CD8-positive, alpha-beta memory T cell (primary cell): ENCODE data around the gene COPS9. TPM values are rescaled to one million over a fixed set of nuclear protein-coding genes. Genes with fewer than 3 reads are reported as not detected.

Experiments used
- CTCF ChIA-PET: fragments of 350-600 bp; sonication (Branson Sonifier 250); formaldehyde crosslinking; loops from one replicate; lab custom pipeline; 2021; ENCODE audit warnings: antibody characterized with exemption; lab: Charles Lee
- POLR2A ChIA-PET: fragments of 350-600 bp; sonication (Branson Sonifier 250); formaldehyde crosslinking; loops from one replicate; lab custom pipeline; 2021; ENCODE audit warnings: antibody characterized with exemption; lab: Charles Lee
- DNase-seq, 5 donors: peaks; one replicate each; pipeline versions ENCODE4 v3.0.0 to v3.0.0-alpha.2; 2020 to 2022; ENCODE audit warnings: mixed read lengths in 1 of 5
- H3K27ac ChIP-seq: one replicate; pipeline ENCODE4 v1.7.0; 2013; ENCODE audit warnings: low read depth, mild to moderate bottlenecking, low read length, moderate library complexity
- H3K27me3 ChIP-seq: 2 replicates; pipeline ENCODE4 v1.7.0; 2013; ENCODE audit warnings: low read length, mild to moderate bottlenecking; ENCODE audit not compliant: insufficient read depth, poor library complexity, severe bottlenecking
- H3K36me3 ChIP-seq: 2 replicates; pipeline ENCODE4 v1.7.0; 2013; ENCODE audit warnings: mild to moderate bottlenecking, low read length, moderate library complexity; ENCODE audit not compliant: insufficient read depth
- H3K4me1 ChIP-seq: 2 replicates; pipeline ENCODE4 v1.7.0; 2013; ENCODE audit warnings: mild to moderate bottlenecking, low read length, moderate library complexity; ENCODE audit not compliant: insufficient read depth
- H3K4me3 ChIP-seq: 2 replicates; pipeline ENCODE4 v1.7.0; 2013; ENCODE audit warnings: mild to moderate bottlenecking, low read length
- H3K9me3 ChIP-seq: 2 replicates; pipeline ENCODE4 v1.7.0; 2013; ENCODE audit warnings: mild to moderate bottlenecking, low read length
- H3K27ac Mint-ChIP-seq, 8 donors: one replicate each; pipeline ENCODE4 v1.8.0; 2020 to 2021; ENCODE audit warnings: mixed read lengths in 8 of 8, mild to moderate bottlenecking in 6 of 8, inconsistent platforms in 3 of 8, moderate library complexity in 3 of 8
- H3K27me3 Mint-ChIP-seq, 2 donors: one replicate each; pipeline ENCODE4 v1.8.0; 2020 to 2021; ENCODE audit warnings: mixed read lengths in 2 of 2, mild to moderate bottlenecking in 1 of 2, moderate library complexity in 1 of 2
- H3K36me3 Mint-ChIP-seq, 3 donors: one replicate each; pipeline ENCODE4 v1.8.0; 2020 to 2021; ENCODE audit warnings: mixed read lengths in 3 of 3, inconsistent platforms in 1 of 3, mild to moderate bottlenecking in 1 of 3
- H3K4me1 Mint-ChIP-seq, 3 donors: one replicate each; pipeline ENCODE4 v1.8.0; 2020 to 2021; ENCODE audit warnings: mixed read lengths in 3 of 3, inconsistent platforms in 1 of 3, mild to moderate bottlenecking in 1 of 3
- H3K4me3 Mint-ChIP-seq, 7 donors: one replicate each; pipeline ENCODE4 v1.8.0; 2020 to 2021; ENCODE audit warnings: mixed read lengths in 7 of 7, mild to moderate bottlenecking in 6 of 7, moderate library complexity in 4 of 7, inconsistent platforms in 2 of 7
- H3K9me3 Mint-ChIP-seq, 5 donors: one replicate each; pipeline ENCODE4 v1.8.0; 2020 to 2022; ENCODE audit warnings: mixed read lengths in 5 of 5, mild to moderate bottlenecking in 3 of 5, moderate library complexity in 2 of 5, inconsistent platforms in 1 of 5
- polyA plus RNA-seq: library from polyadenylated mRNA; unstranded; fragments of 300-500 nt; fragmentation: Illumina TruSeq; gene quantifications from one replicate; pipeline ENCODE4 v1.2.3, GENCODE V29; 2021
- total RNA-seq, 2 experiments: library from RNA; stranded (reverse); gene quantifications; one replicate each; pipeline ENCODE4 v1.2.3, GENCODE V29; 2021

Gene COPS9
- total and polyA plus RNA-seq, 3 experiments from 2014 or later: 186 to 331 (median 189) TPM

- H3K27me3 ChIP-seq: no peaks in the 10 kb centered on the region
- H3K27ac Mint-ChIP-seq: no peak overlapping the region
- peaks cover 0 to 5% (median 2%) of the 10 kb centered on the region in 5 donors for H3K9me3 Mint-ChIP-seq
- H3K4me1 Mint-ChIP-seq: peaks cover 0 to 1% (median 0%) of the 10 kb centered on the region in 3 donors
- H3K27ac ChIP-seq: no peak overlapping the region
- no peak overlapping the region for H3K4me3 Mint-ChIP-seq
- no peak overlapping the region for H3K4me3 ChIP-seq
- DNase-seq: peak in 1 of 5 donors; percentile 13
- H3K9me3 ChIP-seq: no peaks in the 10 kb centered on the region
- H3K4me1 ChIP-seq: no peaks in the 10 kb centered on the region
- peaks cover 9 to 26% of the 10 kb centered on the region in 2 donors for H3K27me3 Mint-ChIP-seq
- H3K36me3 ChIP-seq: no peaks in the 10 kb centered on the region
- CTCF ChIA-PET: interaction anchor here (1.2 to 1.5 kb wide), 4 partner anchors 89 to 289 kb away, joined by 3 to 5 read pairs (median 3); no protein-coding TSS in a partner anchor
- no peaks in the 10 kb centered on the region for H3K36me3 Mint-ChIP-seq
- POLR2A ChIA-PET: no interaction called here
Observed at GRCh38 chr2:240149943-240150784, 14.1 kb upstream of the COPS9 start.

GRCh38 chr2:240147911-240148587 lies 11.9 kb upstream of the COPS9 start:
- Histone ChIP-seq H3K4me1 (peaks cover 5% of the 10 kb centered on the region), H3K9me3 (no peaks in the 10 kb centered on the region), H3K4me3 (no peak overlapping the region), H3K36me3 (no peaks in the 10 kb centered on the region), H3K27me3 (no peaks in the 10 kb centered on the region), H3K27ac (no peak overlapping the region)
- no peak for DNase-seq
- H3K27me3 Mint-ChIP-seq: peaks cover 8 to 19% of the 10 kb centered on the region in 2 donors
- H3K36me3 Mint-ChIP-seq: no peaks in the 10 kb centered on the region
- H3K4me3 Mint-ChIP-seq: no peak overlapping the region
- H3K27ac Mint-ChIP-seq: no peak overlapping the region
- peaks cover 0 to 1% (median 0%) of the 10 kb centered on the region in 3 donors for H3K4me1 Mint-ChIP-seq
- CTCF ChIA-PET: no interaction called here
- H3K9me3 Mint-ChIP-seq: peaks cover 0 to 5% (median 0%) of the 10 kb centered on the region in 5 donors
- POLR2A ChIA-PET: no interaction called here

DNA sequence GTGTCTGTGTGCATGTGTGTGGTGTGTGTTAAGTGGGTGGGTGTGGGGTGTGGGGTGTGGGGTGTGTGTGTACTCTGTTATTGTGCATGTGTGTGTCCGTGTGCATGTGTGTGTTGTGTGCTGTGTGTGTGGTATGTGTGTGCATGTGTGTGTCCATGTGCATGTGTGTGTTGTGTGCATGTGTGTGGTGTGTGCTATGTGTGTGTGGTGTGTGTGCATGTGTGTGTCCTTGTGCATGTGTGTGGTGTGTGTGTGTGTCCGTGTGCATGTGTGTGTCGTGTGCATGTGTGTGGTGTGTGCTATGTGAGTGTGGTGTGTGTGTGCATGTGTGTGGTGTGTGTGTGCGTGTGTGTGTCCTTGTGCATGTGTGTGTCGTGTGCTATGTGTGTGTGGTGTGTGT lies 11.3 kb upstream of the COPS9 start:
- Histone ChIP-seq H3K4me3 (no peak overlapping the region), H3K27ac (no peak overlapping the region), H3K9me3 (no peaks in the 10 kb centered on the region), H3K27me3 (no peaks in the 10 kb centered on the region), H3K36me3 (no peaks in the 10 kb centered on the region), H3K4me1 (peaks cover 5% of the 10 kb centered on the region)
- H3K27me3 Mint-ChIP-seq: peaks cover 7 to 13% of the 10 kb centered on the region in 2 donors
- no peaks in the 10 kb centered on the region for H3K36me3 Mint-ChIP-seq
- no peak overlapping the region for H3K4me3 Mint-ChIP-seq
- no peaks in the 10 kb centered on the region for H3K9me3 Mint-ChIP-seq
- peaks cover 0 to 1% (median 0%) of the 10 kb centered on the region in 3 donors for H3K4me1 Mint-ChIP-seq
- DNase-seq: no peak
- peak overlapping the region in 1 of 8 donors; percentile 12 for H3K27ac Mint-ChIP-seq
- CTCF ChIA-PET: no interaction called here
- POLR2A ChIA-PET: no interaction called here

DNA sequence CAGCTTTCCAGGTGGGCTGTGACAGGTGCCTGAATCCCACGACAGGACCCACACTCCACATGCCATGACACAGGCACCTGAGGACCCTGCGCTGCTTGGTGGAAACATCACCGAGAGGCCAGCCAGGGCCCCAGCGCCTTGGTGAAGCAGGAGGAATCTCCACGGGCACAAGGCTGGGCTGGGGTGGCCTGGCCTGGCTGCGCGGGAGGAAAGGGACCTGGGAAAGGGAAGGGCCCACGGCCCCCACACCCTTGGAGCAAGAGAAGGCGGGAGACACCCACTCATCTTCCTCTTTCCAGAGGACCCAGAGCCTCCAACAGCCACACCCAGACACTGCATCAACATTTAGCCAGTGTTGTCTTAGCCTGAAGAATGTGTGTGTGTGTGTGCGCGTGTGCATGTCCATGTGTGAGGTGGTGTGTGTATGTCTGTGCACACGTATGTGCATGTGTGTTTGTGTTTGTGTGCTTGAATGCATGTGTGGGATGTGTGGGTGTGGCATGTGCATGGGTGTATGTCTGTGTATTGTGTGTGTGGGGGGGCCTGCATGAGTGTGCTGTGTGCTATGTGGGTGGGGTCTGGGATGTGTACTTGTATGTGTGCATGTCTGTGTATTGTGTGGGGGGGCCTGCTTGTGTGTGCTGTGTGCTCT lies 10.6 kb upstream of the COPS9 start:
- Mint-ChIP-seq H3K4me3 (no peak overlapping the region), H3K9me3 (no peaks in the 10 kb centered on the region), H3K27ac (no peak overlapping the region), H3K36me3 (no peaks in the 10 kb centered on the region), H3K4me1 (peaks cover 0 to 1% (median 0%) of the 10 kb centered on the region in 3 donors), H3K27me3 (peaks cover 7 to 10% of the 10 kb centered on the region in 2 donors)
- Histone ChIP-seq H3K36me3 (no peaks in the 10 kb centered on the region), H3K27me3 (no peaks in the 10 kb centered on the region), H3K27ac (no peak overlapping the region), H3K4me1 (peaks cover 5% of the 10 kb centered on the region), H3K9me3 (no peaks in the 10 kb centered on the region), H3K4me3 (no peak overlapping the region)
- ChIA-PET POLR2A (no interaction called here), CTCF (no interaction called here)
- no peak for DNase-seq

- Histone ChIP-seq H3K27ac (no peak overlapping the region), H3K36me3 (no peaks in the 10 kb centered on the region), H3K9me3 (no peaks in the 10 kb centered on the region), H3K4me3 (no peak overlapping the region), H3K27me3 (no peaks in the 10 kb centered on the region), H3K4me1 (peaks cover 5% of the 10 kb centered on the region)
- ChIA-PET CTCF (interaction anchor here (7.1 kb wide), 1 partner anchor 86 kb away, joined by 96 read pairs; no protein-coding TSS in a partner anchor), POLR2A (no interaction called here)
- no peak overlapping the region for H3K4me3 Mint-ChIP-seq
- H3K27ac Mint-ChIP-seq: no peak overlapping the region
- H3K27me3 Mint-ChIP-seq: peaks cover 5 to 7% of the 10 kb centered on the region in 2 donors
- H3K4me1 Mint-ChIP-seq: peaks cover 0 to 1% (median 0%) of the 10 kb centered on the region in 3 donors
- H3K36me3 Mint-ChIP-seq: no peaks in the 10 kb centered on the region
- H3K9me3 Mint-ChIP-seq: no peaks in the 10 kb centered on the region
- DNase-seq: peak in 1 of 5 donors; percentile 19
Observed at GRCh38 chr2:240146141-240146561, 10.0 kb upstream of the COPS9 start.

- Histone ChIP-seq H3K27me3 (no peaks in the 10 kb centered on the region), H3K27ac (no peak overlapping the region), H3K9me3 (no peaks in the 10 kb centered on the region), H3K36me3 (no peaks in the 10 kb centered on the region), H3K4me1 (peaks cover 5% of the 10 kb centered on the region), H3K4me3 (no peak overlapping the region)
- POLR2A ChIA-PET: no interaction called here
- peak in 1 of 5 donors; percentile 7 for DNase-seq
- H3K4me1 Mint-ChIP-seq: peaks cover 0 to 1% (median 0%) of the 10 kb centered on the region in 3 donors
- no peak overlapping the region for H3K27ac Mint-ChIP-seq
- no peaks in the 10 kb centered on the region for H3K9me3 Mint-ChIP-seq
- peaks cover 5 to 7% of the 10 kb centered on the region in 2 donors for H3K27me3 Mint-ChIP-seq
- CTCF ChIA-PET: interaction anchor here (7.1 kb wide), 1 partner anchor 86 kb away, joined by 96 read pairs; no protein-coding TSS in a partner anchor
- H3K4me3 Mint-ChIP-seq: no peak overlapping the region
- no peaks in the 10 kb centered on the region for H3K36me3 Mint-ChIP-seq
Observed at GRCh38 chr2:240145461-240145860, 9.4 kb upstream of the COPS9 start.

- Mint-ChIP-seq H3K27ac (no peak overlapping the region), H3K4me3 (no peak overlapping the region), H3K4me1 (no peaks in the 10 kb centered on the region), H3K27me3 (peaks cover 0 to 7% of the 10 kb centered on the region in 2 donors), H3K36me3 (no peaks in the 10 kb centered on the region), H3K9me3 (no peaks in the 10 kb centered on the region)
- Histone ChIP-seq H3K4me3 (no peak overlapping the region), H3K27me3 (no peaks in the 10 kb centered on the region), H3K9me3 (no peaks in the 10 kb centered on the region), H3K27ac (no peak overlapping the region), H3K4me1 (peaks cover 5% of the 10 kb centered on the region), H3K36me3 (no peaks in the 10 kb centered on the region)
- POLR2A ChIA-PET: no interaction called here
- CTCF ChIA-PET: interaction anchor here (0.9 to 7.1 kb wide), 6 partner anchors 12 to 119 kb away, joined by 3 to 96 read pairs (median 6); partner anchors contain the start of gene NDUFA10
- peak in 1 of 5 donors; percentile 39 for DNase-seq
Observed at GRCh38 chr2:240144649-240145261, 8.7 kb upstream of the COPS9 start.
